Measurements from ENCODE around the gene ERN1. TPM values are rescaled to one million over a fixed set of nuclear protein-coding genes. Genes with fewer than 3 reads are reported as not detected.
A peak's percentile ranks its signal among the peaks of the same experiment; 100 is the strongest.

ERN1 gene
- polyA plus RNA-seq, 3 donors from 2014 or later: 30.7 to 52.9 (median 31.3) TPM

DNA sequence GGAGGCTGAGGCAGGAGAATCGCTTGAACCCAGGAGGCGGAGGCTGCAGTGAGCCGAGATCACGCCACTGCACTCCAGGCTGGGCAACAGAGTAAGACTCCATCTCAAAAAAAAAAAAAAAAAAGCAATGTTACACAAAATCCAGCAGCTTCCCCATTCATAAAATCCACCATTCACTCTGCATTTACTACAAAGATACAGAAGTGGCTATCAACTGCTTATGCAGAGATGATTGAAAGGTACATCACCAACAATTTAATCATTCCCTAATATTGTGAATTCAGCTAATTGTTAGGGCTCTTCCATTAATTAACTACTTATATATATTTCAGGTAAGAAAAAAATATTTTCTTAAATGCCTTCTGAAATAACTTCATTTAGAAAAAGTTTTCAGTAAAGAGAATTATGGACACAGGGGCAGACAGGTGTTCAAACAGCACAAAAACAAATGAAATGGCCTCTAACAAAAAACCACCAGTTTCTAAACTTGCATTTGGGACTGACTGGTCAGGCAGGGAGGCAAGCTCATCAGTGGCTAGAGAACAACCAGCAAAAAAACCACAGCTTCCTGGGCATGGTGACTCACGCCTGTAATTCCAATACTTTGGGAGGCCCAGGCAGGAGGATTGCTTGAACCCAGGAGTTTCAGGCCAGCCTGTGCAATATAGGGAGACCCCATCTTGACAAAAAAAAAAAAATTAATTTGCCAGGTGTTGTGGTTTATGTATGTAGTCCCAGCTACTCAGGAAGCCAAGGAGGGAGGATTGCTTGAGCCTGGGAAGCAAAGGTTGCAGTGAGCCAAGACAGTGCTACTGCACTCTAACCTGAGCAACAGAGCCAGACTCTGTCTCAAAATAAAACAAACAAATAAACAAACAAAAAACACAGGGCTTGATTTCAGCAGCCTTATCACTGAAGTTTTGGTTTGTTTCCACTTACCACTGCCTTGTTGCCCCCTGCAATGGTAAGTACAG lies 26.3 kb downstream of the ERN1 start:
- no peaks in the 10 kb centered on the region for H3K9me3 Mint-ChIP-seq
- H3K27ac Mint-ChIP-seq: peak overlapping the region in 4 of 6 donors; percentile 48 to 67 (median 62)
- peak overlapping the region in 1 of 5 donors; percentile 18 for H3K4me3 Mint-ChIP-seq
- DNase-seq: no peak
- H3K27me3 Mint-ChIP-seq (ENCODE audit: low read depth in 3 of 3): peaks cover 0 to 5% (median 2%) of the 10 kb centered on the region in 3 donors
- peaks cover 0 to 8% (median 6%) of the 10 kb centered on the region in 3 donors for H3K36me3 Mint-ChIP-seq
- H3K4me1 Mint-ChIP-seq: peaks cover 48 to 58% of the 10 kb centered on the region in 2 donors

DNA sequence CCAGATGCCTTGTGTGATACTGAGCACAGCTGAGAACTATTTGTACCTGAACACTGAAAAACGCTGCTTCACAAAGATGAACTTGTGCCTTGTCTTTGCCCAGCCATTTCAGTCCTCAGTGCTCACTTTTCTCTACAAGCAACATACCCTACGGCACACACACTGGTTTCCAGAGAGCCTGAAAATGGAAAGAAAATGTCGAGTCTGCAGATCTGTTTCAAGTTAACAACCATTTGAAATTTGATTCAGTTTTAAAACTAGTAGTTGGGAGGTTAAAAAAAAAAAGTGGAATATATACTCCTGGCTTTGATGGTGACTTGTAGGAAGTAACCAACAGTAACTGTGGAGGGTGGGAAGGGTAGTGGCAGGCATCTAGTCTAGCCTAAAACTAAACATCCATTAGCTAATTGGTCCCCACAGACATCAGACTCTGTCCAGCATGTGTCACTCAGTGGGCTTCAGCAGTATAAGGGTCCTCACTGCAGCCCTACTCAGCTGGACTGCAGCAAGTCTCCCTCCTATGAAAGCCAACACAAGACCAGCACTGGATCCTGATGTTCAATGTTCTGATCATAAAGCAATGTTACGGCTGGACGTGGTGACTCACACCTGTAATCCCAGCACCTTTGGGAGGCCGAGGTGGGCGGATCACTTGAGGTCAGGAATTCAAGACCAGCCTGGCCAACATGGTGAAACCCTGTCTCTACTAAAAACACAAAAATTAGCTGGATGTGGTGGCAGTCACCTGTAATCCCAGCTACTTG lies 27.1 kb downstream of the ERN1 start:
- no peak for DNase-seq
- Mint-ChIP-seq H3K4me1 (peaks cover 42 to 51% of the 10 kb centered on the region in 2 donors), H3K27ac (peak overlapping the region; percentile 14 to 71 (median 46)), H3K9me3 (no peaks in the 10 kb centered on the region), H3K36me3 (peaks cover 0 to 11% (median 6%) of the 10 kb centered on the region in 3 donors), H3K27me3 (ENCODE audit: low read depth in 3 of 3) (peaks cover 0 to 5% (median 2%) of the 10 kb centered on the region in 3 donors), H3K4me3 (peak overlapping the region in 1 of 5 donors; percentile 21)

DNA sequence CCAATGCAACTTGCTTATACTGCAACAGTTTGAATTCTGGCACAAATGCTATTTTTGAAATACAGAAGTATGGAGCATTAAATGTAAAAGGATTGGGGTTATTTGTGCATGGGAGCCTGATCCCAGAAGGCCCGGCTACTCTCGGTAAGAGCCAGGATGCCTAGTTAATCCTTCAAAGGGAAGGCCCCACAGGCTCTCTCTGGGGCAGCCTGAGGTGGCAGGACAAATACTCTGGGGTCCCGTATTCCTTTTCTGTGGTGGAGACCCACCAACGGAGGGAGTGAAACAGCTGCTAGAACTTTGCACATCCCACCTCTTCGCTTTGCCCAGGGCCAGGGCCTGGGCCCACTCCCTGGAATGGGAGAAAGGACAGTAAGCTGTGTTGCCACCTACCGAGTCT lies 30.4 kb downstream of the ERN1 start:
- Mint-ChIP-seq H3K36me3 (peaks cover 11 to 37% (median 16%) of the 10 kb centered on the region in 3 donors), H3K4me1 (peaks cover 27 to 42% of the 10 kb centered on the region in 2 donors), H3K9me3 (no peaks in the 10 kb centered on the region), H3K27me3 (ENCODE audit: low read depth in 3 of 3) (peaks cover 0 to 2% (median 0%) of the 10 kb centered on the region in 3 donors), H3K27ac (no peak overlapping the region), H3K4me3 (no peak overlapping the region)
- DNase-seq: no peak

DNA sequence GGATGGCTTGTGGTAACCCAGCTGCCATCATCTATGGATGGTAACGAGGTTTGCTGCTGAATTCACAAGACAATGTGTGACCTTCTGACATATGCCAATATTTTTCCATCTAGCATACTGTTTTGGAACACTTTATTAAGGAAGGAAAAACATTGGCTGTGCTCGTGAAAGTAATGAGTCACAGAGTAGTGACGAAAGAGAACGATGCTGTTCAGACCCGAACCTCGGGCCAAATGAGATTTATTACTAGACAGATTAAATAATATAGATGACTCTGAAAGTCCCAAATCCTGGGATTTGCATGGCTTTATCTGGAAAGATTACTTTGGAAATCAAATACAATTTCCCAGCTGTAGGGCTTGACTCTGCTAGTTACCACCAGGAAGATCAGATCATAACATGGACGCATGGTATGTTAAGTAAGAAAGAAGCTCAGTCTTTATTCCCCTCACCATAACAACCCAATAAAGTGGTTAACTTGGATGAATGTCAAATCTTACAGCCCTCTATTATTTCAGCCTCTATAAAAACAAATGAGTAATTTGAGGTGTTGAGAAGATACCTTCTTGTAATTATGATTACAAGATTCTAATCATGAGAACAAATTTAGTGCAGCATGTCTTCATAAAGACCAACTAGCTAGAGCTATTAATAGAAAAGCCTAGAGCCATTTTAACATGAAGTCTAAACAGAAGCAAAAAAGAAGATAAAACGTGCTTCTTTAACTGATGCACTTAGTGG lies 32.6 kb downstream of the ERN1 start:
- DNase-seq: no peak
- Mint-ChIP-seq H3K4me3 (no peak overlapping the region), H3K27ac (peak overlapping the region in 1 of 6 donors; percentile 2), H3K9me3 (no peaks in the 10 kb centered on the region), H3K36me3 (peaks cover 14 to 42% (median 15%) of the 10 kb centered on the region in 3 donors), H3K27me3 (ENCODE audit: low read depth in 3 of 3) (peaks cover 0 to 2% (median 0%) of the 10 kb centered on the region in 3 donors), H3K4me1 (peaks cover 18 to 37% of the 10 kb centered on the region in 2 donors)

DNA sequence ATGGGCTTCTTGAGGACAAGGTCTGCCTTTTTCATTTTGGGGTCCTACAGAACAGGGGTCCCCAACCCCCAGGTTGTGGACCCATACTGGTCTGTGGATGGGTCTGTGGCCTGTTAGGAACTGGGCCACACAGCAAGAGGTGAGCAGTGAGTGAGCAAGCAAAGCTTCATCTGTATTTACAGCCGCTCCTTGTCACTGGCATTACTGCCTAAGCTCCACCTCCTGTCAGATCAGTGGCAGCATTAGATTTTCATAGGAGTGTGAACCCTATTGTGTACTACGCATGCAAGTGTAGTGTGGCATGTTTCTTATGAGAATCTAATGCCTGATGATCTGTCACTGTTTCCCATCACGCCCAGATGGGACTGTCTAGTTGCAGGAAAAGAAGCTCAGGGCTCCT lies 33.9 kb downstream of the ERN1 start:
- peaks cover 0 to 2% (median 0%) of the 10 kb centered on the region in 3 donors for H3K27me3 Mint-ChIP-seq (ENCODE audit: low read depth in 3 of 3)
- H3K4me3 Mint-ChIP-seq: no peak overlapping the region
- H3K4me1 Mint-ChIP-seq: peaks cover 26 to 40% of the 10 kb centered on the region in 2 donors
- no peak for DNase-seq
- H3K9me3 Mint-ChIP-seq: no peaks in the 10 kb centered on the region
- peak overlapping the region in 3 of 6 donors; percentile 2 to 59 (median 55) for H3K27ac Mint-ChIP-seq
- peaks cover 11 to 46% (median 14%) of the 10 kb centered on the region in 3 donors for H3K36me3 Mint-ChIP-seq

DNA sequence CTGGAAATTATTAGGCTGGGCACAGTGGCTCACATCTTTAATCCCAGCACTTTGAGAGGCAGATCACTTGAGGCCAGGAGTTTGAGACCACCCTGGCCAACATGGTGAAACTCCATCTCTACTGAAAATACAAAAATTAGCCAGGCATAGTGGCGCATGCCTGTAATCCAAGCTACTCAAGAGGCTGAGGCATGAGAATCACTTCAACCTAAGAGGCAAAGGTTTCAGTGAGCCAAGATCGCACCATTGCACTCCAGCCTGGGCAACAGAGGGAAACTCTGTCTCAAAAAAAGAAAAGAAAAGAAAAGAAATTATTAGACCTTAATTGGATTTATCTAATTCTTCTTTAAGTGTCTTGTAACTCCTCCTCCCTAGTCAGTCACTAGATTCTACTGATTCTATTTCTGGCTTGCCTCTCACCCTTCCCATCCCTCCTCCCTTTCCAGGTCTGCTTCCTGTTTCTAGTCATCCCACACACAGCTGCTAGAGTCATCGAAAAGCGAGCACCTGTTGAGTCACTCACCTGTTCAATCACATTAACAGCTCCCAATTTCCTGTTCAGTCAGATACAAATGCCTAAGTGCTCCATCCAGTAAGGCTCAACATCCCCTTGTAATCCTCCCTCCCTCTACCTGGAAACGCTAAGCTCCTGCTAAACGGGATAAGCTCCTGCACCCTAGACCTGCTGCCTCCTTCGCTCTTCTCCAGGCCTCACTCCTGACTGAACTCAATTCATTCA lies 34.6 kb downstream of the ERN1 start:
- H3K36me3 Mint-ChIP-seq: peaks cover 11 to 46% (median 14%) of the 10 kb centered on the region in 3 donors
- H3K9me3 Mint-ChIP-seq: no peaks in the 10 kb centered on the region
- H3K4me3 Mint-ChIP-seq: peak overlapping the region in 1 of 5 donors; percentile 5
- peaks cover 31 to 47% of the 10 kb centered on the region in 2 donors for H3K4me1 Mint-ChIP-seq
- H3K27me3 Mint-ChIP-seq (ENCODE audit: low read depth in 3 of 3): peaks cover 0 to 2% (median 0%) of the 10 kb centered on the region in 3 donors
- no peak for DNase-seq
- peak overlapping the region in 3 of 6 donors; percentile 32 to 55 (median 42) for H3K27ac Mint-ChIP-seq

DNA sequence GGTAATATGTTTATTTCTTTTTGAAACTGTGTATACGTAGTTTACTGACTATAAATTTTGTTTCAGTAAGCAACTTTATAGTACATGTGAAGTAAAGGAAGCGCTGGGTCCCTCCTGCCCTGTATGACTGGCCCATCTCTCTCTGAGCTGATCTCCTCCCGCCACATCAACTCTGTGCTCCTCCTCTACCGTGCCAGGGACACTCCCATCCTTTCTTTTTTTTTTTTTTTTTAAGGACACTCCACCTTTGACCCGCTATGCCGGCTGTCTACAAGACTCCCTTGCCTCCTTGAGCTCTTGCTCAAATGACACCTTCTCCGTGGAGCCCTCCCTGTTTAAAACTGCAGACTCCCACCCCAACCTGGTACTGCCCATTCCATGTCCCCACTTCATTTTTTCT lies 35.5 kb downstream of the ERN1 start:
- no peaks in the 10 kb centered on the region for H3K9me3 Mint-ChIP-seq
- peaks cover 0 to 1% (median 0%) of the 10 kb centered on the region in 3 donors for H3K27me3 Mint-ChIP-seq (ENCODE audit: low read depth in 3 of 3)
- no peak overlapping the region for H3K4me3 Mint-ChIP-seq
- H3K4me1 Mint-ChIP-seq: peaks cover 33 to 55% of the 10 kb centered on the region in 2 donors
- DNase-seq: no peak
- peaks cover 11 to 46% (median 14%) of the 10 kb centered on the region in 3 donors for H3K36me3 Mint-ChIP-seq
- peak overlapping the region in 3 of 6 donors; percentile 2 to 51 (median 23) for H3K27ac Mint-ChIP-seq

DNA sequence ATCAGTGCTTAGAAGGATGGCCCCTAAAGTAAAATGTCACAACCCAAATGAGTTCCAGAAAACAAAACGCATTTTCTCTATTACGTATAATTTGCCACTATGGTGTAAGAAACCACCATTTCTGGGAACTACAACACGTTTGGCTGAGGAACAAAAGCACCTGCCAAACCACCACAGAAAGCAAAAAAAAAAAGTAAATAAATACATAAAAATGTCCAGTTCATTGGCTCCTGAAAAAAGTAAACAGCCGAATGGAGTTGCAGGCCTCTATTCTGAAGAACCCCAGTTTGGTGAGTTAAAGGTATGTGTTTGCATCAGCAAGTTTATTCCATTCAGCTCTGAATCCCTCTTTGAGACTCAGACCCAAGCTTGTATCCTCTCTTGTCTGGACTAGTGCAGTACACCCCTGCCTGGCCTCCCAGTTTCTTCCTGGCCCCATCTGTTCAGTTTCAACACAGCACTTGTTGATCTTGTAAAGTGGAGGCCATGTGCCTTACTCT lies 36.9 kb downstream of the ERN1 start:
- Mint-ChIP-seq H3K4me3 (peak overlapping the region in 1 of 5 donors; percentile 22), H3K4me1 (peaks cover 34 to 65% of the 10 kb centered on the region in 2 donors), H3K9me3 (no peaks in the 10 kb centered on the region), H3K27me3 (ENCODE audit: low read depth in 3 of 3) (peaks cover 0 to 1% (median 0%) of the 10 kb centered on the region in 3 donors), H3K27ac (peak overlapping the region in 5 of 6 donors; percentile 55 to 92 (median 79)), H3K36me3 (peaks cover 11 to 50% (median 14%) of the 10 kb centered on the region in 3 donors)
- DNase-seq: no peak

DNA sequence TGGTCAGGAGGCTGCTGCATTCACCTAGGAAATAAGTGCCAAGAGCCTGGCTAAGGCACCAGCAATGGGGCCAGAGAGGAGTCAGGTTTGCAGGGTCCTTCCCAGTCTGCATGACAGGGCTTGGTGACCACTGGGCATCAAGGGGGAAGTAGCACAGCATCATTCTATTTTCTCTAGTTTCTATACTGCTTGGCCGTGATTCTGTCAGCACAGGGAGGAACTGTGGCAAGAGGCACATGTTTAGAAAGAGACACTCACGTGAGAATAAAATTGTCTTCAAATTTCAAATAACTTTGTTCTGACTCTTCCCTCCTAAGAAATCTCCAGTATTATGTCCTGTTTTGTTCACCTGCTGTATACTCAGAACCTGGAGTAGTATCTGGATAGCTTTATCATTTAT lies 37.8 kb downstream of the ERN1 start:
- Mint-ChIP-seq H3K27ac (peak overlapping the region in 4 of 6 donors; percentile 6 to 92 (median 70)), H3K4me1 (peaks cover 37 to 74% of the 10 kb centered on the region in 2 donors), H3K9me3 (no peaks in the 10 kb centered on the region), H3K4me3 (no peak overlapping the region), H3K27me3 (ENCODE audit: low read depth in 3 of 3) (peaks cover 0 to 1% (median 0%) of the 10 kb centered on the region in 3 donors), H3K36me3 (peaks cover 11 to 45% (median 14%) of the 10 kb centered on the region in 3 donors)
- DNase-seq: no peak

DNA sequence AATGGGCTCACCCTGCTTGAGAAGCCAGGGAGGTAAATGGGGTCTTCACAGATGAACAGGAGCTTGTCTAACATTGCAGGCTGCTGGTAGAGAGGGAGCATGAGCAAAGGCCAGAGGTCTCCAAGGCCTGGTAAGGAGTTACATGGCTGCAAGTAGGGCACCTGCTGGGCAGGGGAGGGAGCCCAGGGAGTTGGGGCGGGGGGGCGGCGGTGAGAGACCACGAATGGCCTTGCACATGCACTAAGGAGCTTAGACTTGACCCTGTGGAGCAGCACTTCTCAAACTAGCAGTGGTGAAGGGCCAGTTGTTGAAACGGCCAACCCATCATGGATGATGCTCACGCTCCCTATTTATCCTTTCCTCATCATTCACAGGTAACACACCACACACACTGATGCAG lies 38.4 kb downstream of the ERN1 start:
- Mint-ChIP-seq H3K27me3 (ENCODE audit: low read depth in 3 of 3) (peaks cover 0 to 1% (median 0%) of the 10 kb centered on the region in 3 donors), H3K36me3 (peaks cover 11 to 40% (median 11%) of the 10 kb centered on the region in 3 donors), H3K9me3 (no peaks in the 10 kb centered on the region), H3K4me1 (peaks cover 38 to 77% of the 10 kb centered on the region in 2 donors), H3K4me3 (peak overlapping the region in 1 of 5 donors; percentile 69), H3K27ac (peak overlapping the region; percentile 26 to 95 (median 75))
- no peak for DNase-seq

DNA sequence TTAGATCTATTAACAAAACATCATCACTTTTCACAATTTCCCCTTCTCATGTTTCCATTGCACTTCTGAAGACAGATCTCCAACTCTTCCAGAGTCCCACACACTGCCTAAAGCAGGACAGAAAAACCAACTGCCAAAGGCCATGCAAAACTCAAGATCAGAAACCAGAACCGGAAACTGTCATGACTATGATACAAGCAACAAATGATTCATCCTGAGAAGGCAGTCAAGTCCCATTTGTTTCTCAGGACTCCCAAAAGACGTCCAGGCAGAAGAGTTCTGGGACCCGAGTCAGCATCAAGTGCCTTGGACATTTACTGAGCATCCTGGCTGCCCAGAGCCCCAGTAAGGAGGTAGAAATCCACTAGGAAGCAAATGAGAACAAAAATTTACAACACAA lies 38.8 kb downstream of the ERN1 start:
- H3K4me3 Mint-ChIP-seq: peak overlapping the region in 1 of 5 donors; percentile 69
- no peaks in the 10 kb centered on the region for H3K9me3 Mint-ChIP-seq
- H3K36me3 Mint-ChIP-seq: peaks cover 9 to 35% (median 11%) of the 10 kb centered on the region in 3 donors
- no peak for DNase-seq
- H3K27ac Mint-ChIP-seq: peak overlapping the region; percentile 26 to 95 (median 75)
- H3K4me1 Mint-ChIP-seq: peaks cover 38 to 77% of the 10 kb centered on the region in 2 donors
- peaks cover 0 to 1% (median 0%) of the 10 kb centered on the region in 3 donors for H3K27me3 Mint-ChIP-seq (ENCODE audit: low read depth in 3 of 3)

DNA sequence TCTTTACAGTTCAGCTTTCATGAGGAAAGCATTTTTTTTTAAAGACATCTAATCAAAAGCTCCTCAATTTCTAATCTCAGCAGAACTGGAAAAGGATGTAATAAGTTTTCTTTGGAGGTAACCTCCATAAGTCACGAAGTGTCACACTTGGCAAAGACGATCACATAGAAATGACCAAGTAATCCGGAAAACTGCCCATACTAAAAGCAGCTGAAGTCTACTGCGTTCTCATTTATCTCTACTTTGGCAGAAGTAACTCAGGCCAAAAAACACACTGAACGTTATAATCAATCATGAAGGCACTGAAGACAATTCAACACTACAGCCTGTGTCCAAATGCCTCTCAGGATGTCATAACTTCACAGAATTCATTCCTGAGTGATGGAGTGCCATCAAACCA lies 39.8 kb downstream of the ERN1 start:
- Mint-ChIP-seq H3K4me1 (peaks cover 33 to 69% of the 10 kb centered on the region in 2 donors), H3K27me3 (ENCODE audit: low read depth in 3 of 3) (peaks cover 0 to 1% (median 0%) of the 10 kb centered on the region in 3 donors), H3K9me3 (no peaks in the 10 kb centered on the region), H3K36me3 (peaks cover 5 to 27% (median 6%) of the 10 kb centered on the region in 3 donors), H3K4me3 (peak overlapping the region in 1 of 5 donors; percentile 19), H3K27ac (peak overlapping the region in 3 of 6 donors; percentile 36 to 55 (median 36))
- no peak for DNase-seq
